Measurements from ENCODE around the gene ATOX1. TPM values are rescaled to one million over a fixed set of nuclear protein-coding genes. Genes with fewer than 3 reads are reported as not detected.
A peak's percentile ranks its signal among the peaks of the same experiment; 100 is the strongest.

Gene ATOX1
- polyA plus RNA-seq (2011; rRNA removed) (156 and 187 TPM in 2 replicates), polyA minus RNA-seq (2011; rRNA and poly(A)+ RNA removed) (83.2 and 114 TPM in 2 replicates)

- CTCF ChIA-PET, result interaction anchor here (0.6 to 2.6 kb wide), 3 partner anchors 11 to 100 kb away, joined by 3 to 11 read pairs (median 6); no protein-coding TSS in a partner anchor
- no peak for DNase-seq (ENCODE audit: low read depth)
- POLR2A ChIA-PET, result interaction anchor here (0.7 kb wide), 1 partner anchor 12 kb away, joined by 4 read pairs; no protein-coding TSS in a partner anchor
- TF ChIP-seq, protein P1, sequence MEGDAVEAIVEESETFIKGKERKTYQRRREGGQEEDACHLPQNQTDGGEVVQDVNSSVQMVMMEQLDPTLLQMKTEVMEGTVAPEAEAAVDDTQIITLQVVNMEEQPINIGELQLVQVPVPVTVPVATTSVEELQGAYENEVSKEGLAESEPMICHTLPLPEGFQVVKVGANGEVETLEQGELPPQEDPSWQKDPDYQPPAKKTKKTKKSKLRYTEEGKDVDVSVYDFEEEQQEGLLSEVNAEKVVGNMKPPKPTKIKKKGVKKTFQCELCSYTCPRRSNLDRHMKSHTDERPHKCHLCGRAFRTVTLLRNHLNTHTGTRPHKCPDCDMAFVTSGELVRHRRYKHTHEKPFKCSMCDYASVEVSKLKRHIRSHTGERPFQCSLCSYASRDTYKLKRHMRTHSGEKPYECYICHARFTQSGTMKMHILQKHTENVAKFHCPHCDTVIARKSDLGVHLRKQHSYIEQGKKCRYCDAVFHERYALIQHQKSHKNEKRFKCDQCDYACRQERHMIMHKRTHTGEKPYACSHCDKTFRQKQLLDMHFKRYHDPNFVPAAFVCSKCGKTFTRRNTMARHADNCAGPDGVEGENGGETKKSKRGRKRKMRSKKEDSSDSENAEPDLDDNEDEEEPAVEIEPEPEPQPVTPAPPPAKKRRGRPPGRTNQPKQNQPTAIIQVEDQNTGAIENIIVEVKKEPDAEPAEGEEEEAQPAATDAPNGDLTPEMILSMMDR (IDR thresholded peaks at IDR 0.05; ENCODE audit: insufficient read depth, low read depth, low read length), result no peak
- H3K27me3 ChIP-seq (ENCODE audit: control insufficient read depth, insufficient read depth, low read length), result no peaks in the 10 kb centered on the region
- peak within 1 kb of the TSS; percentile 95 for H3K4me3 ChIP-seq (ENCODE audit: low read depth, low read length)
- no peaks in the 10 kb centered on the region for H3K36me3 ChIP-seq (ENCODE audit: control insufficient read depth, insufficient read depth, low read length)
Measured at GRCh38 chr5:151758430-151759241, at the start of gene ATOX1. Gene ATOX1 (minus strand): TSS chr5:151758631. CDS start chr5:151758551, 80 bp downstream.

DNA sequence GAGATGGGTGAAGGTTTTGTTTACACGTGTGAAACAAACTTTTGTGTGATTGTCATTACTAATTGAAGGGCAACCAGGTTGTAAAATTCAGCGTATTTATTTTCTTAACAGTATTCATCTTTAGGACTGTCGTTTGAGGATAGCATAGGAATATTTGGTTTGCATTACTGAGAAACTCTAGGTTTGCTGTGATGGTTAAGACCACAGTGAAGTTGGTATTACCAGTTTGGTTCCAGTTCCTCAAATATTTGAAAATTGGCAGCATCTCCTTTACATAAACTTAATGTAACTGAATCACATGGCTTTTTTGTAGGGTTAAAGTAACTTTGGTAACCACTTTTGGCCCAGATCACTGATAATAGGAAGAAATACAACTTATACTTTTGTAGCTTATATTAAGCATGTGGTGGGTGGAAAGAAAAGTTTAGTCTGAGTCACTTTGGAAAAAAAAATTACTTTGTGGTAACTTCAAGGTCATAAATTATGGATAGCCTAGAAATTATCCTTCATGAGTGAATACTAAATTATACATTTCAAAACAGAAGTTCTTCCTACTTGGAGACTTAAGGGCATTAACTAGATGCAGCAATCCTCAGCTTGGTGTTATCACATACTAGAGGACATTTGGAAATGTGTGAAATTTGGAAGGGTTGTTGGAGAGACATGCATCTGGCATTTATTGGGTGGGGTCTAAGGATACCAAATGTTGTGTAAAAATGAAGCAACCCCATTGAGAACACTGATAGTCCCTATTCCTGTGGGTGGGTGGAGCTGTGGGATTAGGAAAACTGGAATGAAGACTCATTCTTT, 47.2 kb upstream of the ATOX1 start:
- DNase-seq (ENCODE audit: low read depth), result peak; percentile 68
- POLR2A ChIA-PET, result interaction anchor here (0.5 kb wide), 1 partner anchor 145 kb away, joined by 3 read pairs; no protein-coding TSS in a partner anchor
- CTCF ChIA-PET, result interaction anchor here (0.6 to 1.4 kb wide), 3 partner anchors 9 to 338 kb away, joined by 4 to 5 read pairs (median 5); no protein-coding TSS in a partner anchor

GRCh38 chr5:151800532-151800931, 42.1 kb upstream of the ATOX1 start:
- Histone ChIP-seq H3K36me3 (ENCODE audit: control insufficient read depth, insufficient read depth, low read length) (peaks cover 13% of the 10 kb centered on the region), H3K27me3 (ENCODE audit: control insufficient read depth, insufficient read depth, low read length) (no peaks in the 10 kb centered on the region), H3K4me3 (ENCODE audit: low read depth, low read length) (no peak overlapping the region)
- no peak for DNase-seq (ENCODE audit: low read depth)
- TF ChIP-seq, protein P1 (IDR thresholded peaks at IDR 0.05; ENCODE audit: insufficient read depth, low read depth, low read length), result no peak
- ChIA-PET CTCF (interaction anchor here (0.5 to 1.1 kb wide), 2 partner anchors 110 to 1237 kb away, joined by 3 to 4 read pairs; no protein-coding TSS in a partner anchor), POLR2A (interaction anchor here (0.6 kb wide), 1 partner anchor 1602 kb away, joined by 4 read pairs; no protein-coding TSS in a partner anchor)

More for the DNA sequence above, 47.2 kb upstream of the ATOX1 start:
- Histone ChIP-seq H3K36me3 (ENCODE audit: control insufficient read depth, insufficient read depth, low read length) (peaks cover 11% of the 10 kb centered on the region), H3K4me3 (ENCODE audit: low read depth, low read length) (no peak overlapping the region), H3K27me3 (ENCODE audit: control insufficient read depth, insufficient read depth, low read length) (no peaks in the 10 kb centered on the region)
- TF ChIP-seq, protein P1 (IDR thresholded peaks at IDR 0.05; ENCODE audit: insufficient read depth, low read depth, low read length), result no peak

GRCh38 chr5:151799407-151799806, 41.0 kb upstream of the ATOX1 start:
- ChIA-PET POLR2A (no interaction called here), CTCF (interaction anchor here (1.2 to 1.5 kb wide), 2 partner anchors 10 to 14 kb away, joined by 3 read pairs; no protein-coding TSS in a partner anchor)
- TF ChIP-seq, protein P1 (IDR thresholded peaks at IDR 0.05; ENCODE audit: insufficient read depth, low read depth, low read length), result no peak
- no peak overlapping the region for H3K4me3 ChIP-seq (ENCODE audit: low read depth, low read length)
- H3K27me3 ChIP-seq (ENCODE audit: control insufficient read depth, insufficient read depth, low read length), result no peaks in the 10 kb centered on the region
- no peak for DNase-seq (ENCODE audit: low read depth)
- peaks cover 15% of the 10 kb centered on the region for H3K36me3 ChIP-seq (ENCODE audit: control insufficient read depth, insufficient read depth, low read length)

All from BJ (cell line).